T-helper 1 cell treated with Interleukin-12 subunit alpha and Interleukin-12 subunit beta and Interleukin-4 antibody, amounts not matched to agents 30 μg/mL and 1 μg/mL, for 36 hours (primary cell): ENCODE results near the gene MDM2.

Source experiments
- H3K27ac Mint-ChIP-seq: one replicate; pipeline ENCODE4 v1.8.0; 2021; ENCODE audit warnings: mild to moderate bottlenecking, mixed read lengths
- H3K27me3 Mint-ChIP-seq: one replicate; pipeline ENCODE4 v1.8.0; 2021; ENCODE audit warnings: low read depth, mixed read lengths
- H3K36me3 Mint-ChIP-seq: one replicate; pipeline ENCODE4 v1.8.0; 2021; ENCODE audit warnings: low read depth, mixed read lengths
- H3K4me1 Mint-ChIP-seq: one replicate; pipeline ENCODE4 v1.8.0; 2021; ENCODE audit warnings: low read depth, mixed read lengths
- H3K4me3 Mint-ChIP-seq: one replicate; pipeline ENCODE4 v1.8.0; 2021; ENCODE audit warnings: mild to moderate bottlenecking, moderate library complexity, mixed read lengths
- H3K9me3 Mint-ChIP-seq: one replicate; pipeline ENCODE4 v1.8.0; 2021; ENCODE audit warnings: mixed read lengths

The MDM2 gene

GRCh38 chr12:68887641-68888040 is 79.7 kb downstream of the MDM2 start:
- H3K9me3 Mint-ChIP-seq, result no peaks in the 10 kb centered on the region
- H3K4me3 Mint-ChIP-seq, result no peak overlapping the region
- H3K4me1 Mint-ChIP-seq, result peaks cover 19% of the 10 kb centered on the region
- peaks cover 3% of the 10 kb centered on the region for H3K36me3 Mint-ChIP-seq
- no peak overlapping the region for H3K27ac Mint-ChIP-seq
- H3K27me3 Mint-ChIP-seq, result no peaks in the 10 kb centered on the region

GRCh38 chr12:68888243-68888642 is 80.3 kb downstream of the MDM2 start:
- H3K4me1 Mint-ChIP-seq, result peaks cover 19% of the 10 kb centered on the region
- H3K4me3 Mint-ChIP-seq, result no peak overlapping the region
- H3K36me3 Mint-ChIP-seq, result peaks cover 3% of the 10 kb centered on the region
- H3K27ac Mint-ChIP-seq, result no peak overlapping the region
- no peaks in the 10 kb centered on the region for H3K27me3 Mint-ChIP-seq
- no peaks in the 10 kb centered on the region for H3K9me3 Mint-ChIP-seq

- Mint-ChIP-seq H3K9me3 (no peaks in the 10 kb centered on the region), H3K4me1 (peaks cover 19% of the 10 kb centered on the region), H3K27me3 (no peaks in the 10 kb centered on the region), H3K36me3 (peaks cover 3% of the 10 kb centered on the region), H3K4me3 (no peak overlapping the region), H3K27ac (no peak overlapping the region)
These were observed 82.7 kb downstream of the MDM2 start for GRCh38 chr12:68890701-68891113.

DNA sequence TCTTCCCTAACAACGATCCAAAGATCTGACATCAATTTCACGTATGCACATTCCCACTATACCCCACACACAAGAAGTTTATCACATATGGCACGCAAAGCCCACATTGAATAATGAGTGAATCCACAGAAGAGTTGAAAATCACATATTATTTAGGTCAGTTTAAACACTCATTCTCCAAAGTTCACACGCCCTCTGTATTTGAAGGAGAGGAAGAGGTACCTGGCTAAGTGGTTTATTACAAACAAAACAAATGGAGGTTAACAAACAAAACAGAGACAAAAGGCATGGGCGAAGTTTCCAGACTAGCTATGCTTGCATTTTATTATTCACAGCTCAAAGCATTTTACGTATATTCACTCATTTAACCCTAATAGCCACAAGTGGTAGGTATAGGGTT is 83.2 kb downstream of the MDM2 start:
- Mint-ChIP-seq H3K9me3 (no peaks in the 10 kb centered on the region), H3K4me3 (no peak overlapping the region), H3K27me3 (no peaks in the 10 kb centered on the region), H3K4me1 (peaks cover 20% of the 10 kb centered on the region), H3K27ac (no peak overlapping the region), H3K36me3 (peaks cover 5% of the 10 kb centered on the region)

- no peaks in the 10 kb centered on the region for H3K27me3 Mint-ChIP-seq
- H3K36me3 Mint-ChIP-seq, result peaks cover 7% of the 10 kb centered on the region
- peaks cover 21% of the 10 kb centered on the region for H3K4me1 Mint-ChIP-seq
- H3K27ac Mint-ChIP-seq, result no peak overlapping the region
- no peak overlapping the region for H3K4me3 Mint-ChIP-seq
- no peaks in the 10 kb centered on the region for H3K9me3 Mint-ChIP-seq
These were observed 85.2 kb downstream of the MDM2 start for GRCh38 chr12:68893201-68893600.

GRCh38 chr12:68893741-68894140 is 85.8 kb downstream of the MDM2 start:
- no peaks in the 10 kb centered on the region for H3K9me3 Mint-ChIP-seq
- H3K27me3 Mint-ChIP-seq, result no peaks in the 10 kb centered on the region
- no peak overlapping the region for H3K4me3 Mint-ChIP-seq
- H3K4me1 Mint-ChIP-seq, result peaks cover 19% of the 10 kb centered on the region
- H3K27ac Mint-ChIP-seq, result no peak overlapping the region
- peaks cover 7% of the 10 kb centered on the region for H3K36me3 Mint-ChIP-seq

DNA sequence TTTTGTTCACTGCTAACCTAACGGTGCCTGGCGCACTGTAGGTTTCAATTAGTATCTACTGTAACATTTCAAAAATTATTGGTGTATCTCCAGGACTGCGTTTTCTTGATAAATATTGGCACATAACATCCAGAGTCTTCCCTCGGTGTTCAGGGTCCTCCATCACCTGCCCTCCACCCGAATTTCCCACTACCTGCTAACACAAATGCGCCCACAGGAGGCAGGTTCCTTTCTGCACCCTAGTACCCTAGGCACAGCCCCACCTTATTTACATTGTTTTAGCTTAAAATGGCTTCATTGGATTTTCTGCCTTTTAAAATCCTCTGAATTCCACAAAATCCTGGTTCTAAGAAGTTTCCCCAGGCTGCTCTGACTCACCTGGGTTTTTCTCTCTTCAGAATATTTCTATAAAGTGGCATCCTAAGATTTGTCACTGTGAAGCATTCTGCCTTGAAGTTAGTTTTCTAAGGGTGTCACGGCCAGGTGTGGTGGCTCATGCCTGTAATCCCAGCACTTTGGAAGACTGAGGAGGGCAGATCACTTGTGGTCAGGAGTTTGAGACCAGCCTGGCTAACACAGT is 86.4 kb downstream of the MDM2 start:
- no peak overlapping the region for H3K4me3 Mint-ChIP-seq
- no peak overlapping the region for H3K27ac Mint-ChIP-seq
- H3K9me3 Mint-ChIP-seq, result no peaks in the 10 kb centered on the region
- H3K4me1 Mint-ChIP-seq, result peaks cover 16% of the 10 kb centered on the region
- no peaks in the 10 kb centered on the region for H3K27me3 Mint-ChIP-seq
- H3K36me3 Mint-ChIP-seq, result peaks cover 7% of the 10 kb centered on the region

DNA sequence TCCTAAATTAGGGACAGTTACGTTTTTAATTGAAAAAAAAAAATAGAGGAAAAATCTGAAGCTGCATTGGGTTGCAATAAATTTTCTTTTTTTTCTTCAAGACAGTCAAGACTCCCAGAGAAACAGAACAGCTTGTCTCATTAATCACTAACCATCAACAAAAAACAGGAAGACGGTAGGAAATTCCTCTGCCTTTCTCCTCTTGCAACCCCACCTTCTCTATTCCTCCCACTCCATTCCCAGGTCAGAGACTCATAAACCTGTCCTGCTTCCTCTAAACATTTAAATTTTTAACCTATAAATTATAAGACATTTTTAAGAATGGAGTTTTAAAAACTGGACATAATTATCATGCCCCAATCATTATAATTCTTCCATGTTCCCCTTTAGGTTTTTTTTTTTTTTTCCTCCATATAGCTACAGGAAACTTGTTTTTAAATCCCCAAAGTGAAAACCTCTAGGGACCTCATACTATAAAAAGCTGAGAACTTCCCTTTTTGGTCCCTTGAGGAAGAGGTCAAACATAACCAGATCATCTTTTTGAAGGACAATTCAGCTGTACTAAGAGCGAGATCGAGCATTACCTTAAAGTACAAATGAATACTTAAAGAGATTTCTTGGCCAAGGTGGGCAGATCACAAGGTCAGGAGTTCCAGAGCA is 89.0 kb downstream of the MDM2 start:
- no peak overlapping the region for H3K27ac Mint-ChIP-seq
- H3K36me3 Mint-ChIP-seq, result peaks cover 7% of the 10 kb centered on the region
- peaks cover 3% of the 10 kb centered on the region for H3K4me1 Mint-ChIP-seq

GRCh38 chr12:68899251-68899771 is 91.3 kb downstream of the MDM2 start:
- no peaks in the 10 kb centered on the region for H3K27me3 Mint-ChIP-seq
- H3K27ac Mint-ChIP-seq, result no peak overlapping the region
- H3K9me3 Mint-ChIP-seq, result no peaks in the 10 kb centered on the region
- peaks cover 6% of the 10 kb centered on the region for H3K36me3 Mint-ChIP-seq
- H3K4me3 Mint-ChIP-seq, result no peak overlapping the region
- peaks cover 2% of the 10 kb centered on the region for H3K4me1 Mint-ChIP-seq

More for the DNA sequence above, 89.0 kb downstream of the MDM2 start:
- Mint-ChIP-seq H3K4me3 (no peak overlapping the region), H3K27me3 (no peaks in the 10 kb centered on the region), H3K9me3 (no peaks in the 10 kb centered on the region)

- no peak overlapping the region for H3K27ac Mint-ChIP-seq
- peaks cover 2% of the 10 kb centered on the region for H3K4me1 Mint-ChIP-seq
- H3K9me3 Mint-ChIP-seq, result no peaks in the 10 kb centered on the region
- H3K36me3 Mint-ChIP-seq, result peaks cover 6% of the 10 kb centered on the region
- no peak overlapping the region for H3K4me3 Mint-ChIP-seq
- H3K27me3 Mint-ChIP-seq, result no peaks in the 10 kb centered on the region
These were observed 92.3 kb downstream of the MDM2 start for GRCh38 chr12:68900241-68900640.
